IMR-90 (cell line): ENCODE measurements around the gene JAKMIP1.

Experiments used
- CEBPB ChIP-seq: IDR thresholded peaks from 2 replicates; pipeline ENCODE4 v1.6.1; 2012; ENCODE audit warnings: low read depth, low read length, improper control_type of control experiment
- FOS ChIP-seq: fragments of 150-350 bp; IDR thresholded peaks from 2 replicates; pipeline ENCODE4 v1.6.1; 2016; ENCODE audit warnings: low read depth, low read length
- MAFK ChIP-seq: IDR thresholded peaks from 2 replicates; pipeline ENCODE4 v1.6.1; 2012; ENCODE audit warnings: low read depth, low read length, improper control_type of control experiment
- POLR2A ChIP-seq: IDR thresholded peaks from 2 replicates; pipeline ENCODE4 v1.6.1; 2012; ENCODE audit warnings: mild to moderate bottlenecking, low read depth, low read length
- RFX5 ChIP-seq: IDR thresholded peaks from 2 replicates; pipeline ENCODE4 v1.8.0; 2012; ENCODE audit warnings: low read depth, mild to moderate bottlenecking, low read length, moderate library complexity
- TF ChIP-seq, protein P1 (sequence below): conservative IDR thresholded peaks from 2 replicates; pipeline ENCODE4 v1.5.1; 2012; ENCODE audit warnings: mild to moderate bottlenecking, low read depth, low read length, improper control_type of control experiment
- TF ChIP-seq, protein P2 (sequence below): fragments of 150-350 bp; IDR thresholded peaks from 2 replicates; pipeline ENCODE4 v1.6.1; 2016; ENCODE audit warnings: low read depth, mild to moderate bottlenecking, low read length, moderate library complexity, borderline replicate concordance

GRCh38 chr4:6116696-6117285 lies 83.6 kb downstream of the JAKMIP1 start:
- TF ChIP-seq, protein P1, sequence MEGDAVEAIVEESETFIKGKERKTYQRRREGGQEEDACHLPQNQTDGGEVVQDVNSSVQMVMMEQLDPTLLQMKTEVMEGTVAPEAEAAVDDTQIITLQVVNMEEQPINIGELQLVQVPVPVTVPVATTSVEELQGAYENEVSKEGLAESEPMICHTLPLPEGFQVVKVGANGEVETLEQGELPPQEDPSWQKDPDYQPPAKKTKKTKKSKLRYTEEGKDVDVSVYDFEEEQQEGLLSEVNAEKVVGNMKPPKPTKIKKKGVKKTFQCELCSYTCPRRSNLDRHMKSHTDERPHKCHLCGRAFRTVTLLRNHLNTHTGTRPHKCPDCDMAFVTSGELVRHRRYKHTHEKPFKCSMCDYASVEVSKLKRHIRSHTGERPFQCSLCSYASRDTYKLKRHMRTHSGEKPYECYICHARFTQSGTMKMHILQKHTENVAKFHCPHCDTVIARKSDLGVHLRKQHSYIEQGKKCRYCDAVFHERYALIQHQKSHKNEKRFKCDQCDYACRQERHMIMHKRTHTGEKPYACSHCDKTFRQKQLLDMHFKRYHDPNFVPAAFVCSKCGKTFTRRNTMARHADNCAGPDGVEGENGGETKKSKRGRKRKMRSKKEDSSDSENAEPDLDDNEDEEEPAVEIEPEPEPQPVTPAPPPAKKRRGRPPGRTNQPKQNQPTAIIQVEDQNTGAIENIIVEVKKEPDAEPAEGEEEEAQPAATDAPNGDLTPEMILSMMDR, result no peak
- TF ChIP-seq, protein P2, sequence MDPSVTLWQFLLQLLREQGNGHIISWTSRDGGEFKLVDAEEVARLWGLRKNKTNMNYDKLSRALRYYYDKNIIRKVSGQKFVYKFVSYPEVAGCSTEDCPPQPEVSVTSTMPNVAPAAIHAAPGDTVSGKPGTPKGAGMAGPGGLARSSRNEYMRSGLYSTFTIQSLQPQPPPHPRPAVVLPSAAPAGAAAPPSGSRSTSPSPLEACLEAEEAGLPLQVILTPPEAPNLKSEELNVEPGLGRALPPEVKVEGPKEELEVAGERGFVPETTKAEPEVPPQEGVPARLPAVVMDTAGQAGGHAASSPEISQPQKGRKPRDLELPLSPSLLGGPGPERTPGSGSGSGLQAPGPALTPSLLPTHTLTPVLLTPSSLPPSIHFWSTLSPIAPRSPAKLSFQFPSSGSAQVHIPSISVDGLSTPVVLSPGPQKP, result no peak
- TF ChIP-seq POLR2A, result no peak
- no peak for TF ChIP-seq CEBPB
- TF ChIP-seq RFX5, result no peak
- no peak for TF ChIP-seq FOS
- no peak for TF ChIP-seq MAFK
